Kidney (tissue), 14 donors: Measurements from ENCODE around the gene ZNF764. TPM values are rescaled to one million over a fixed set of nuclear protein-coding genes. Genes with fewer than 3 reads are reported as not detected.
"Not testable (repeated sequence)": the region's sequence is repeated elsewhere in the genome, so short reads cannot be mapped to it uniquely, and the experiment has no call there.

Experiments
- DNase-seq, 5 donors: peaks; one replicate each; pipeline ENCODE4 v3.0.0-alpha.2; 2013 to 2020
- FAIRE-seq: peaks from 2 replicates; lab custom pipeline; 2012; peaks lifted over from hg19 to GRCh38; lab: Jason Lieb, UNC
- H3K27ac ChIP-seq, 2 donors: one replicate each; pipeline ENCODE4 v1.7.0; 2013; ENCODE audit warnings: low read depth in 2 of 2, low read length in 2 of 2, inconsistent platforms in 1 of 2
- H3K27me3 ChIP-seq: one replicate; pipeline ENCODE4 v1.7.1; 2013; ENCODE audit warnings: low read length, inconsistent platforms; ENCODE audit not compliant: control insufficient read depth, insufficient read depth
- H3K36me3 ChIP-seq, 3 donors: one replicate each; pipeline versions ENCODE4 v1.7.0 to v1.7.1; 2013; ENCODE audit warnings: low read length in 3 of 3, control low read depth in 1 of 3, inconsistent platforms in 1 of 3; ENCODE audit not compliant: insufficient read depth in 3 of 3, control insufficient read depth in 2 of 3
- H3K4me1 ChIP-seq, 3 donors: one replicate each; pipeline versions ENCODE4 v1.7.0 to v1.7.1; 2013; ENCODE audit warnings: low read length in 3 of 3, inconsistent platforms in 1 of 3, low read depth in 1 of 3; ENCODE audit not compliant: control insufficient read depth in 2 of 3, insufficient read depth in 2 of 3
- H3K4me3 ChIP-seq, 3 donors: one replicate each; pipeline versions ENCODE4 v1.7.0 to v1.8.1; 2013; ENCODE audit warnings: low read length in 3 of 3, control low read depth in 1 of 3, inconsistent platforms in 1 of 3
- H3K9ac ChIP-seq, 3 donors: one replicate each; pipeline versions ENCODE4 v1.7.0 to v1.7.1; 2013; ENCODE audit warnings: low read length in 3 of 3, control low read depth in 1 of 3, inconsistent platforms in 1 of 3
- H3K9me3 ChIP-seq, 3 donors: one replicate each; pipeline versions ENCODE4 v1.7.0 to v1.7.1; 2013; ENCODE audit warnings: low read length in 3 of 3, control low read depth in 1 of 3, inconsistent platforms in 1 of 3; ENCODE audit not compliant: control insufficient read depth in 2 of 3, insufficient read depth in 1 of 3
- CTCF ChIP-seq: IDR thresholded peaks from 3 replicates; pipeline ENCODE4 v1.5.1; 2012; ENCODE audit warnings: mild to moderate bottlenecking, moderate library complexity, borderline replicate concordance; ENCODE audit not compliant: insufficient read depth; ENCODE audit errors: extremely low read depth
- intact Hi-C: fragments of 100-400 bp; cut with DNase I; formaldehyde crosslinking; loops from one replicate; pipeline ENCODE4 v1.11.1; 2022
- polyA plus RNA-seq: library from polyadenylated mRNA; stranded (reverse); fragments of 350-450 nt; fragmentation: Illumina TruSeq; extraction: RNeasy Lipid Tissue Mini Kit (QIAGEN cat#74804); gene quantifications from one replicate; pipeline ENCODE4 v1.2.3, GENCODE V29; 2014; ENCODE audit warnings: low read depth, low replicate concordance; ENCODE audit not compliant: insufficient read depth
- total RNA-seq: library from RNA; stranded (reverse); fragmentation: NEBNext Ultra II Directional; extraction: Animal tissue kit (Norgen Biotek cat#: 25700); gene quantifications from one replicate; pipeline ENCODE4 v1.2.1, GENCODE V29; 2021
- donor health status: control.
- donor health status: control.
- donor health status: control.
- donor health status: control.
- donor health status: control.
- donor health status: DM: yes; HTN: yes; CAD: no.
- donor health status: Normal renal cell carcinoma (clear cell type).

Gene ZNF764
- total and polyA plus RNA-seq, 2 donors from 2014 or later = 4.4 to 11.9 TPM

GRCh38 chr16:30546115-30546514 is 12.1 kb downstream of the ZNF764 start:
- intact Hi-C loops = no loop called here
- Histone ChIP-seq H3K27me3 (no peaks in the 10 kb centered on the region), H3K36me3 (no peaks in the 10 kb centered on the region), H3K4me3 (no peak overlapping the region), H3K9me3 (no peaks in the 10 kb centered on the region), H3K9ac (no peak overlapping the region), H3K27ac (no peak overlapping the region), H3K4me1 (no peaks in the 10 kb centered on the region)
- TF ChIP-seq CTCF = no peak
- FAIRE-seq (no peak), DNase-seq (no peak)

GRCh38 chr16:30543067-30543466 is 15.1 kb downstream of the ZNF764 start:
- intact Hi-C loops = no loop called here
- no peak for DNase-seq
- Histone ChIP-seq H3K9me3 (no peaks in the 10 kb centered on the region), H3K4me1 (no peaks in the 10 kb centered on the region), H3K27me3 (no peaks in the 10 kb centered on the region), H3K9ac (no peak overlapping the region), H3K27ac (no peak overlapping the region), H3K36me3 (no peaks in the 10 kb centered on the region), H3K4me3 (no peak overlapping the region)
- FAIRE-seq = no peak
- TF ChIP-seq CTCF = no peak

- intact Hi-C loops = no loop called here
- FAIRE-seq (no peak), DNase-seq (peak in 1 of 5 donors; percentile 64)
- Histone ChIP-seq H3K27ac (no peak overlapping the region), H3K36me3 (no peaks in the 10 kb centered on the region), H3K9ac (peak overlapping the region in 1 of 3 donors; percentile 19), H3K4me1 (no peaks in the 10 kb centered on the region), H3K4me3 (peak overlapping the region in 1 of 3 donors; percentile 16), H3K9me3 (no peaks in the 10 kb centered on the region), H3K27me3 (no peaks in the 10 kb centered on the region)
- TF ChIP-seq CTCF = no peak
Measured at GRCh38 chr16:30541502-30542329, 16.5 kb downstream of the ZNF764 start.

DNA sequence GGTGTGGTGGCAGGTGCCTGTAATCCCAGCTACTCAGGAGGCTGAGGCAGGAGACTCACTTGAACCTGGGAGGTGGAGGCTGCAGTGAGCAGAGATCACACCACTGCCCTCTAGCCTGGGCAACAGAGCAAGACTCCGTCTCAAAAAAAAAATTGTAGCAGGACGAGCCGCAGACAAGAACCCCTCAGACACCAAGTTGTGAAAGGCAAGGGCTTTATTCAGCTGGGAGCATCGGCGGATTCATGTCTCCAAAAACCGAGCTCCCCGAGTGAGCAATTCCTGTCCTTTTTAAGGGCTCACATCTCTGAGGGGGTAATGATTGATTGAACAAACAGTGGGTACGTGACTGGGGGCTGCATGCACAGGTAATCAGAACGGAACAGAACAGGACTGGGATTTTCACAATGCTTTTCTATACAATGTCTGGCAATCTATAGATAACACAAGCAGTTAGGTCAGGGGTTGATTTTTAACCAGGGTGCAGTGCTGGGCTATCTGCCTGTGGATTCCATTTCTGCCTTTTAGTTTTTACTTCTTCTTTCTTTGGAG is 17.2 kb downstream of the ZNF764 start:
- H3K9me3 ChIP-seq, H3K36me3 ChIP-seq, DNase-seq, H3K27me3 ChIP-seq, H3K27ac ChIP-seq, intact Hi-C loops, FAIRE-seq, H3K4me1 ChIP-seq: not testable (repeated sequence)
- Histone ChIP-seq H3K4me3 (peak overlapping the region in 1 of 3 donors; percentile 16), H3K9ac (peak overlapping the region in 1 of 3 donors; percentile 19)

DNA sequence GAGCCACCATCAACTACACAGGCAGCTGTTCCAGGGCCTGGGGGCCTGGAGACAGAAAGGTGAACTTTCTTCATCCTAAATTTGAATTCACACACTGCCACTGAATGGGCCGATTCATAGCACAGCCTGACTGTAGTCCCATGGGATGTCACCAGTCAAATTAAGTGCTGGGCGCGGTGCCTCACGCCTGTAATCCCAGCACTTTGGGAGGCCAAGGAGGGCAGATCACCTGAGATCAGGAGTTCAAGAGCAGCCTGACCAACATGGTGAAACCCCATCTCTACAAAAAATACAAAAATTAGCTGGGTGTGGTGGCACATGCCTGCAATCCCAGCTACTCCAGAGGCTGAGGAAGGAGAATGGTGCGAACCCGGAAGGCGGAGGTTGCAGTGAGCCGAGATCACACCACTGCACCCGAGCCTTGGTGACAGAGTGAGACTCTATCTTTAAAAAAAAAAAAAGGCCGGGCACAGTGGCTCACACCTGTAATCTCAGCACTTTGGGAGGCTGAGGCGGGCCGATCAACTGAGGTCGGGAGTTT is 18.1 kb downstream of the ZNF764 start:
- DNase-seq, H3K9me3 ChIP-seq, FAIRE-seq, H3K9ac ChIP-seq, intact Hi-C loops, H3K4me3 ChIP-seq, H3K27me3 ChIP-seq, H3K36me3 ChIP-seq, H3K27ac ChIP-seq: not testable (repeated sequence)
- peaks cover 0 to 11% (median 0%) of the 10 kb centered on the region in 3 donors for H3K4me1 ChIP-seq
